ENCODE data around the gene SLC12A6. TPM values are rescaled to one million over a fixed set of nuclear protein-coding genes. Genes with fewer than 3 reads are reported as not detected.
"Not testable (repeated sequence)": the region's sequence is repeated elsewhere in the genome, so short reads cannot be mapped to it uniquely, and the experiment has no call there.

SLC12A6 gene
- 10 to 100 TPM in 1 of 4 donors, 1 to 10 TPM in 3; 3.5 to 26.0 (median 5.8) TPM for polyA plus RNA-seq
- long read RNA-seq, donor 1: 0 reads
- long read RNA-seq, donor 2: 0 reads
- long read RNA-seq, donor 3: 0 reads
- long read RNA-seq, donor 4: 0 reads
- long read RNA-seq, donor 5, partial matches to known transcripts: 0 of 2 reads
- long read RNA-seq, donor 5, other reads (novel, unspliced or antisense): 0 of 2 reads
- long read RNA-seq, donor 6: 0 reads
- long read RNA-seq, donor 7: 0 reads
- long read RNA-seq, donor 8: 0 reads
- long read RNA-seq, donor 9: 0 reads
- long read RNA-seq, donor 10, full-length matches to known transcripts: 2 of 130 reads
- long read RNA-seq, donor 10, partial matches to known transcripts: 36 of 130 reads
- long read RNA-seq, donor 10, other reads (novel, unspliced or antisense): 92 of 130 reads

DNA sequence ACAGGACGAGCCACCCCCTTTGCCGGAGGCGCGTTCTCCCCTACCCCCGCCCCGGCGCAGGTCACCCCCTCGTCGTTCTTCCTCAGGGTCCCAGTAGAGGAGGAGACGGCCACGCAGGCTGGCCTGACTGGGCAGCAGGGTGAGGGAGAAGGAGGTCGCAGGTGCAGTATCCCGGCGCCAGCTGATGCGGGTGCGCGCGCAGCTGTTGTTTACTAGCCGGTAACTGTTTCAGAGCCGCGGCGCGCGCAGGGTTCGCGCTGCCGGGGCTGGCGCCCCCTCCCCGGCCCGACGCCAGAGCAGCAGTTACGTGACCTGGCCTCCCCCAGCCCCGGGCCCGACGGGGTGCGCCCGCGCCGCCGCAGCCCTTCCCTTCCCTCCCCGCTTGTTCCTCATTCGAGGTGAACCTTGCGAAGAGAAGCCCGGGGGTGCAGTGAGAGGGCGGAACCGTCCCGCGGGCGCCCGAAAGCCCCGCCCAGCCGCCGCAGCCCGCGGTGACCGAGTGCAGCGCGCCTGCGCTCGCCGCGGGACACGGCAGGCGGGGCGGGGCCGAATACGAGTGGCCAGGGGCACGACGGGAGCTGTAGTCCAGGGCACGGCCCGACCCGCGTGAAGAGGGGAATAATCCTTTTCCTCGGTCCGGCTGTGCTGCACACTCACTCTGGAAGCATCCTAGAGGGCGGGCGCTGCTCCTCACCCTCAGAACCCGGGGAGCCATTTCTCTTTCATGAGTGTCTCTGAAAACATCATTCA lies at the start of gene SLC12A6:
TSS of gene SLC12A6 (minus strand) at position 225 of the 750 bp plus-strand sequence. CDS start 1,101 bp downstream, outside the sequence.
- FAIRE-seq: no peak
- 1% methylated on average over 44 to 78 of the region's 78 CpGs for WGBS, 3 donors
- peaks cover 0 to 9% (median 5%) of the 10 kb centered on the region in 3 donors for H3K4me1 ChIP-seq (ENCODE audit: control insufficient read depth in 3 of 3, insufficient read depth in 2 of 3, low read depth in 1 of 3, low read length in 2 of 3)

GRCh38 chr15:34381829-34382521 lies 44.4 kb upstream of the SLC12A6 start:
- not testable (repeated sequence) for FAIRE-seq; H3K4me3 ChIP-seq (ENCODE audit: low read depth in 1 of 3, low read length in 3 of 3); DNase-seq; H3K27me3 ChIP-seq (ENCODE audit: control insufficient read depth in 3 of 3, insufficient read depth in 3 of 3, low read length in 3 of 3); H3K9me3 ChIP-seq (ENCODE audit: control insufficient read depth in 2 of 2, insufficient read depth in 1 of 2, low read depth in 1 of 2, low read length in 1 of 2); H3K4me1 ChIP-seq (ENCODE audit: control insufficient read depth in 3 of 3, insufficient read depth in 2 of 3, low read depth in 1 of 3, low read length in 2 of 3); H3K36me3 ChIP-seq (ENCODE audit: control insufficient read depth in 3 of 3, insufficient read depth in 2 of 3, low read depth in 1 of 3, low read length in 3 of 3); H3K27ac ChIP-seq (ENCODE audit: low read depth in 1 of 3, low read length in 2 of 3)
- no CpG with 5 or more reads among the region's 19 CpGs for WGBS, 3 donors

More for the DNA sequence above, at the start of gene SLC12A6:
- H3K27ac ChIP-seq (ENCODE audit: low read depth in 1 of 3, low read length in 2 of 3): peak within 1 kb of the TSS; percentile 52 to 92 (median 79)
- H3K27me3 ChIP-seq (ENCODE audit: control insufficient read depth in 3 of 3, insufficient read depth in 3 of 3, low read length in 3 of 3): no peaks in the 10 kb centered on the region
- H3K9me3 ChIP-seq (ENCODE audit: control insufficient read depth in 2 of 2, insufficient read depth in 1 of 2, low read depth in 1 of 2, low read length in 1 of 2): no peaks in the 10 kb centered on the region
- peaks cover 0 to 11% (median 0%) of the 10 kb centered on the region in 3 donors for H3K36me3 ChIP-seq (ENCODE audit: control insufficient read depth in 3 of 3, insufficient read depth in 2 of 3, low read depth in 1 of 3, low read length in 3 of 3)
- DNase-seq: peak; percentile 90 to 96
- H3K4me3 ChIP-seq (ENCODE audit: low read depth in 1 of 3, low read length in 3 of 3): peak within 1 kb of the TSS; percentile 80 to 88 (median 81)

- not testable (repeated sequence) for H3K4me3 ChIP-seq (ENCODE audit: low read depth in 1 of 3, low read length in 3 of 3); H3K27me3 ChIP-seq (ENCODE audit: control insufficient read depth in 3 of 3, insufficient read depth in 3 of 3, low read length in 3 of 3); H3K4me1 ChIP-seq (ENCODE audit: control insufficient read depth in 3 of 3, insufficient read depth in 2 of 3, low read depth in 1 of 3, low read length in 2 of 3); FAIRE-seq; H3K36me3 ChIP-seq (ENCODE audit: control insufficient read depth in 3 of 3, insufficient read depth in 2 of 3, low read depth in 1 of 3, low read length in 3 of 3); H3K9me3 ChIP-seq (ENCODE audit: control insufficient read depth in 2 of 2, insufficient read depth in 1 of 2, low read depth in 1 of 2, low read length in 1 of 2); DNase-seq; H3K27ac ChIP-seq (ENCODE audit: low read depth in 1 of 3, low read length in 2 of 3)
- 76 to 94% (median 92%) methylated on average over 4 of the region's 4 CpGs for WGBS, 3 donors
Observed at GRCh38 chr15:34380491-34380890, 42.9 kb upstream of the SLC12A6 start.

GRCh38 chr15:34376856-34377255 lies 39.3 kb upstream of the SLC12A6 start:
- FAIRE-seq (no peak), DNase-seq (no peak)
- H3K27me3 ChIP-seq (ENCODE audit: control insufficient read depth in 3 of 3, insufficient read depth in 3 of 3, low read length in 3 of 3): no peaks in the 10 kb centered on the region
- no peaks in the 10 kb centered on the region for H3K9me3 ChIP-seq (ENCODE audit: control insufficient read depth in 2 of 2, insufficient read depth in 1 of 2, low read depth in 1 of 2, low read length in 1 of 2)
- no peak overlapping the region for H3K27ac ChIP-seq (ENCODE audit: low read depth in 1 of 3, low read length in 2 of 3)
- no peak overlapping the region for H3K4me3 ChIP-seq (ENCODE audit: low read depth in 1 of 3, low read length in 3 of 3)
- 97 to 98% (median 98%) methylated on average over 2 of the region's 2 CpGs for WGBS, 3 donors
- no peaks in the 10 kb centered on the region for H3K4me1 ChIP-seq (ENCODE audit: control insufficient read depth in 3 of 3, insufficient read depth in 2 of 3, low read depth in 1 of 3, low read length in 2 of 3)
- no peaks in the 10 kb centered on the region for H3K36me3 ChIP-seq (ENCODE audit: control insufficient read depth in 3 of 3, insufficient read depth in 2 of 3, low read depth in 1 of 3, low read length in 3 of 3)

GRCh38 chr15:34375541-34375940 lies 38.0 kb upstream of the SLC12A6 start:
- not testable (repeated sequence) for FAIRE-seq; H3K4me3 ChIP-seq (ENCODE audit: low read depth in 1 of 3, low read length in 3 of 3); H3K27me3 ChIP-seq (ENCODE audit: control insufficient read depth in 3 of 3, insufficient read depth in 3 of 3, low read length in 3 of 3); H3K4me1 ChIP-seq (ENCODE audit: control insufficient read depth in 3 of 3, insufficient read depth in 2 of 3, low read depth in 1 of 3, low read length in 2 of 3); DNase-seq; H3K27ac ChIP-seq (ENCODE audit: low read depth in 1 of 3, low read length in 2 of 3); H3K9me3 ChIP-seq (ENCODE audit: control insufficient read depth in 2 of 2, insufficient read depth in 1 of 2, low read depth in 1 of 2, low read length in 1 of 2); H3K36me3 ChIP-seq (ENCODE audit: control insufficient read depth in 3 of 3, insufficient read depth in 2 of 3, low read depth in 1 of 3, low read length in 3 of 3)
- 89 to 98% (median 92%) methylated on average over 2 of the region's 2 CpGs for WGBS, 3 donors

- no peaks in the 10 kb centered on the region for H3K4me1 ChIP-seq (ENCODE audit: control insufficient read depth in 3 of 3, insufficient read depth in 2 of 3, low read depth in 1 of 3, low read length in 2 of 3)
- no peak for DNase-seq
- H3K4me3 ChIP-seq (ENCODE audit: low read depth in 1 of 3, low read length in 3 of 3): no peak overlapping the region
- H3K9me3 ChIP-seq (ENCODE audit: control insufficient read depth in 2 of 2, insufficient read depth in 1 of 2, low read depth in 1 of 2, low read length in 1 of 2): no peaks in the 10 kb centered on the region
- no peaks in the 10 kb centered on the region for H3K36me3 ChIP-seq (ENCODE audit: control insufficient read depth in 3 of 3, insufficient read depth in 2 of 3, low read depth in 1 of 3, low read length in 3 of 3)
- H3K27ac ChIP-seq (ENCODE audit: low read depth in 1 of 3, low read length in 2 of 3): no peak overlapping the region
- FAIRE-seq: no peak
- no peaks in the 10 kb centered on the region for H3K27me3 ChIP-seq (ENCODE audit: control insufficient read depth in 3 of 3, insufficient read depth in 3 of 3, low read length in 3 of 3)
- WGBS, 3 donors: 52 to 96% (median 64%) methylated on average over 2 of the region's 2 CpGs
Observed at GRCh38 chr15:34374816-34375215, 37.2 kb upstream of the SLC12A6 start.

- FAIRE-seq: no peak
Observed at GRCh38 chr15:34373951-34374350, 36.4 kb upstream of the SLC12A6 start.

GRCh38 chr15:34370643-34371042 lies 33.1 kb upstream of the SLC12A6 start:
- 37 to 70% (median 67%) methylated on average over 2 of the region's 2 CpGs for WGBS, 3 donors
- no peak for FAIRE-seq

More at GRCh38 chr15:34373951-34374350, 36.4 kb upstream of the SLC12A6 start:
- Histone ChIP-seq H3K36me3 (ENCODE audit: control insufficient read depth in 3 of 3, insufficient read depth in 2 of 3, low read depth in 1 of 3, low read length in 3 of 3) (no peaks in the 10 kb centered on the region), H3K27me3 (ENCODE audit: control insufficient read depth in 3 of 3, insufficient read depth in 3 of 3, low read length in 3 of 3) (no peaks in the 10 kb centered on the region), H3K9me3 (ENCODE audit: control insufficient read depth in 2 of 2, insufficient read depth in 1 of 2, low read depth in 1 of 2, low read length in 1 of 2) (no peaks in the 10 kb centered on the region), H3K4me1 (ENCODE audit: control insufficient read depth in 3 of 3, insufficient read depth in 2 of 3, low read depth in 1 of 3, low read length in 2 of 3) (no peaks in the 10 kb centered on the region), H3K27ac (ENCODE audit: low read depth in 1 of 3, low read length in 2 of 3) (no peak overlapping the region), H3K4me3 (ENCODE audit: low read depth in 1 of 3, low read length in 3 of 3) (no peak overlapping the region)
- WGBS, 3 donors: 67 to 98% (median 74%) methylated on average over 8 of the region's 8 CpGs
- no peak for DNase-seq

More at GRCh38 chr15:34370643-34371042, 33.1 kb upstream of the SLC12A6 start:
- DNase-seq: no peak
- Histone ChIP-seq H3K4me1 (ENCODE audit: control insufficient read depth in 3 of 3, insufficient read depth in 2 of 3, low read depth in 1 of 3, low read length in 2 of 3) (peaks cover 0 to 6% (median 3%) of the 10 kb centered on the region in 3 donors), H3K36me3 (ENCODE audit: control insufficient read depth in 3 of 3, insufficient read depth in 2 of 3, low read depth in 1 of 3, low read length in 3 of 3) (no peaks in the 10 kb centered on the region), H3K9me3 (ENCODE audit: control insufficient read depth in 2 of 2, insufficient read depth in 1 of 2, low read depth in 1 of 2, low read length in 1 of 2) (no peaks in the 10 kb centered on the region), H3K27ac (ENCODE audit: low read depth in 1 of 3, low read length in 2 of 3) (no peak overlapping the region), H3K27me3 (ENCODE audit: control insufficient read depth in 3 of 3, insufficient read depth in 3 of 3, low read length in 3 of 3) (no peaks in the 10 kb centered on the region), H3K4me3 (ENCODE audit: low read depth in 1 of 3, low read length in 3 of 3) (no peak overlapping the region)
